ENCODE measurements around the gene ADD2.

ADD2 gene

DNA sequence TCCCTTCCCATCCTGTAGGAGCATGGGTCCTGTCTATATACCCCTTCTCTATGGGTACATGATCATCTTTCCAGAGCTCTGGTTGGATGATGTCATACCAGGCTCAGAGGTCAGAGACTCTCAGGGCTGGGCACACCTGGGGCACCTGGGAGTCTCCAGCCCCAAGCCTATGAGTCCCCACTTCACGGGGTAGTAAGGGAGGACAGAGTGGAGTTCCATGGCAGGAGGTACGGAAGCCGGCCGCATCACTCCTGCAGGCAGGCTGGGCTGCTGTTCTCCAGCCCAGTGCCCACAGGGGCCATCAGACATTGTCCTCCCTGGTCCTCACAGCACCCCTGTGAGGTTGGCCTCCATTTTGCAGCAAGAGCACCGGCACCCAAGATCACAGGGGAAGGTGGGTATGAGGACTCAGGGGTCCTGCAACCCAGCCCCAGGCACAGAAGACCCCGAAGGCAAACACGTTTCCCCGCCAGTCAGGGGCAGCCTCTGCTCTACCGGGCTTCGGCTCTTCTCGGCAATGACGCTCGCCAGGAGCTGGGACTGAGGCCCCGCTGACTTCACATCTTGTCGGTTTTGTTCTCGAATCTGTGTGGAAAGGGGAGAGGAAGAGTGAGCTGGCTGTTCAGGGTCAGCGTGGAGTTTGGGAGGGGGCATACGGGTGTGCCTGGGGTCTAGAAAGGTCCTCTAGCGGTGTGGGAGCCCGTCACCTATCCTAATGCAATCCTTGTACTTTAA lies 91.5 kb downstream of the ADD2 start:
- DNase-seq: no peak

DNA sequence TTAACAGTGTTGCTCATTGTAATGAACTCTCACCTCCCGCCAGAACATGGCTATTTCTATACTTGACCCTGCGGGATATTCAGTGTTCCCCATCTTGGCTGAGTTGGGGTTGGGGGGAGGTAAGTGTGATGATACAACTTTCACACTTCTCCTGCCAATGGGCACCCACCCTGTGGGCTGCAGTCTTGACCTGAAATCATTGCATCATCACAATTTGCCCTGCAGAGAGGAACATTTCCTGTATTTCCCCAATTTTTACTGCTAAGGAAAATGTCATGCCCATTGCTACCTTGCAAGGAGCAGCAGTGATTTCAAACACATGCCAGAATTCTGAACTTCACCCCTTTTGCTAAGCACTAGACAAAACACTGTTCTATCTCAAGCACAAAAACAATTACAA lies 92.1 kb downstream of the ADD2 start:
- DNase-seq: no peak

DNA sequence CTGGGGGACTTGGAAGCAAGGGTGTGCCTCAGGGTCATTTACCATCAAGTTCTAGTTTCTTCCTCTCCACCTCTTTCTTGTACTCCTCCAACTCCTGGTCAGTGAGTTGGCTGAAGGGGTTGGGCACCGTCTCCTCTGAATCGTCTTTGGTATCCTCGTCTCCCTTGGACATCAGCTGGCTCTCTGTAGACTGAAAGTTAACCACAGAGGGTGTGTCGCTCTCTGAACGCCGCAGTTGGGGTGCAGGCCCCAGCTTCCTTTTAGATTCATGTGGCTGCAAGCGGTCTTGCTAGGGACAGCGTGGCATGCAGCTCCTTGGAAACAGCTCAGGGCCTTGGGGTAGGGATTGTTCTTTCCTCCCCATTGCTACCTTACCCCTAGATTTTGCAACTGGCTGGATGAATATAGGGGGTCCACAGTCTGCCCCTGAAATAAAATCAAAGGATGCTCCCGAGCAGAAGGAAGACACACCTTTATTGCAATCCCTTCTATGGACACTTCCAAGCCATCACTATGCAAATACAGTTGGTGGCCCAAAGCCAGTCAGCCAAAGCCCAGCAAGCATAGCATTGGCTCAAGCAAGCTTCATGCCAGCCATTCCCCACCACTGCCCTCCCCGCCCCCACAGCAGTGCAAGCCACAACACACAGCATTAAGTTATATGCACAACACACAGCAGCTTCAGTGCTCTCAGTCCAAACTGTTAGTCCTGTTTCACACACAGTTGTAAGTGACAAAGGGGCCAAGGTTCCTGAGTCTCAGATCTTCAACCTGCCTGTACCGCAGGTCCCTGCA lies 93.2 kb downstream of the ADD2 start:
- DNase-seq: no peak

DNA sequence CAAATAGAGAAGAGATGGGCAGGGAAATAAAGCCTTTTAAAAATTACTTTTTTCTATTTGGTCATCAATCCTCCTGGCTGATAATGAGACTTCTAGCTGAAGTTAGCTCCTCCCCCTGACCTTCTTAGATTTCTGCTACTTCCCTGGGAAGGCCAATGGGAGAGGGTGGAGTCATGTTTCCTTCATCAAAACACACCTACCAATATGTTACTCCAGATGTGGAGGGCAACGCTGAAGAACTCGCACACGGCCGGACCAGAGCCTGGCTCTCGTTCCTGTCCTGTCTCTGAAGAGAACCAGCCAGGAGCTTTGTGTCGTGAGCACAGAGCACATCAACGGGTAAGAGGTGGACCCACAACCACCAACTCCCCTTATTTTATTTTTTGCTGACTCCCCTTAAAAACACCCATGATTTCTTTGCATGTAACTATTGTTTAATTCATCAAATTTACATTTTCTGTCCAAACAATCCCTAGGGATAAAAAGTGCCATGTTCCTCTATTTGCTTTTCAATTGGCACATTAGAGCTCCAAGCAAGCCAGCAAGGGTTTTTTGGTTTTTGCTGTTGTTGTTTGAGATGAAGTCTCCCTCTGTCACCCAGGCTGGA lies 94.9 kb downstream of the ADD2 start:
- no peak for DNase-seq

DNA sequence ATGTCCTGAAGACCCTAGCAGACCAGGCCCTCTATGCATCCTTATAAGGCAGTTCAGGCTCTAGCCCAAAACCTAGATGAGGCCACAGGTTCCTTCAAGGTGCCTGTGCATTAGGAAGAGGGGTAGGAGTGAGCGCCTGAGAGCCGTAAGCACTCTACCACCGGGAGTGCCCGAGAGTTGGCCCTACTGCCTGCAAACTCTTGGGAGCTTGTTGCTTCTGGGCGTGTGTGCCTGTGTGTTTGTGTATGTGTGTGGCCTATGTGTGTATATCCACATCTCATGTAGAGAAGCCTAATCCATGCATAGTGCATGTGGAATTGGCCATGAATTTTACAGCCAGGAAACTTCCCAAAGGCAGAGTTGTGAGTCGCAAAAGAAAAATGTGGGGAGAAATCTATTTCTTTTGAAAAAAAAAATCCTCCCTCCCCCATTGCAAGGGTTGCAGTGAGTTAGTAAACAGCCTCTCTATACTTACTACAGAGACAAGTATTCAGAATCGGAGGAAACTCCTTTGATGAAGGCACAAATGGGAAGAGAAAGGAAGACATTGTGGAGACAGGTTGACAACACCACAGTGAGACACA lies 96.8 kb downstream of the ADD2 start:
- DNase-seq: no peak

DNA sequence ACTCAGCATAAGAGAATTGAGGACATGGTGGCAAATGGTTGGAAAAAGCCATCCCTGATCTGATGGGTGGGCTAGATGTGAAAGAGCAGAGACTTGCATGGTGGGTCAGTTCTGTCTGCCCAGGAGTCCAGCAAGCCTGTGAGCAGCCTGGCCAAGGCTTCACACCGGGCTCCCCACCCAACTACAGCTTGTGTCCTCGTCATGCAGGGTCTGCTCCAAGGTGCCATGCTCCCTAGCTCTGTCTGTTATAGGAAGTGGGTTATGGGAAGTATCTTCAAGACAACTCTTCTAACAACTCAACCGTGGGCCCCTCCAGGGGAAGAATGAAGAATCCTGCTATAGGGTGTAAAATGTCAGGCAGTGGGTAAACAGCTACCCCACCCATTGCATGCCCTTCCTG lies 97.4 kb downstream of the ADD2 start:
- no peak for DNase-seq

DNA sequence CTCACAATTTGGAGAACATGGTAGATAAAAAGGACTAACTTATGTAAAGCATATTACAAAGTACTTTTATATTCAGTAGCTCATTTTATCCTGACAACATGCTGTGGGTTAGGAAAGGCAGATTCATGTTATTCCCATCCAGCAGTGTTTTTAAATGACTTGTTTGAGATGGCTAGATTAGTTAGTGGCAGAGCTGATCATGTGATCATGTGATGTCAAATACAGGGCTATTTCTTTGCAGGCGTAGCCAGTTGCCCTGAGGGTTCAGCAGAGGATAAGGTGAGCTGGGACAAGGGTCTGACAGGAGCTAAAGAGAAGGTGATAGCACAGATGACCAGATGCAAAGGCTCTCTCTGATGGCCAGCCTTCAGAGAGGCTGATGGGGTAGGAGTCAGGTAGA lies 97.8 kb downstream of the ADD2 start:
- no peak for DNase-seq

DNA sequence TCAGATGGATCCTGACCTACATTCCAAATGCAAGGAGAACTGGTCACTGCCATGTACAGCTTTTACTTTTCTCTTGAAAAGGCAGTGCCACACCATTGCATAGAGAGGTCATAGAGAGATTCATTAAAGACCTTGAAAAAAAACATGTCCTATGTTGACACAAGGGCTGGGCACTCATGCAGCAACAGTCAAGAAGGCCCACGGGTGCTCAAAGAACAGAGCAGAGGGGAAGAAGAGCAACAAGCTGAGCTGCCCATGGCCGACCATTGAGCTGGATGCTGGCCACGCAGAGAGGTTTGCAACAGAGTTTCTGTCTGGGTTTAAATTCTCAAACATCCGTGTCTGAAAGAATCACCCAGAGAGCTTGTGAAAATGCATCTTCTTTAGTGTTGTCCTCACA lies 99.1 kb downstream of the ADD2 start:
- DNase-seq: no peak

DNA sequence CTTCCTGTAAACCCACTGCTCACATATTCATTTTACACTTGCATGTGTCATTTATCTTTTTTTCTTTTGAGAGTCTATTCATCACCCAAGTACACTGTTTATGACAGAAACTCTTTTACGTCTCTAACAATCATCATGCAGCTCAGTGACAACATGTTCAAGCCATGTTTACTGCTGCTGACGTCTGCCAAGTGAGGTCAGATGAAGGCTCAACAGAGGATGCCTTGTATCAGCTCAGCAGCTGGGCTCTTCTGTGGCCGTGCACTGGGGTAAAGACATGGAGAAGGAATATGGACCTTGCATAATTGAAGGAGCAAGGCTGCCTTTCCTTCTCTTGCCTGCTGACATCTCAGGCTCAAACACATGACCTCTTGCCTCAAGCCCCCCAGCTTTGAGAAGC lies 99.6 kb downstream of the ADD2 start:
- peak in 23 of 58 donors; percentile 4 to 60 (median 26) for DNase-seq

DNA sequence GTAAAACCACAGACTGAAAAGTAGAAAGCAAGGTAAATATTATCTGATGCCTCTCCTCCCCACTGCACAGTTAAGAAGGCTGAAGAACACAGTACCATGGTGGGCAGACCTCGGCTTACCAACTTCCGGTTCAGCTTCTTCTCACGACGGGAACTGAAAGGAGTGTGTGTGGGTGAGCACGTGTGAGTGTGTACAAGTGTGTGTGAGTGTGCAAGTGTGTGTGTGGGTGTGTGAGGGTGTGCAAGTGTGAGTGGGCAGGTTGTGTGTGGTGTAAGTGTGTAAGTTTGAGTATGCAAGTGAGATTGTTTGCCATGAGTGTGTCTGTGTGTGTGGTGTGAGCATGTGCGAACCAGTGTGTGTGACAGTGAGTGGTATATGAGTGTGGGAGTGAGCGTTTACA lies 103.5 kb downstream of the ADD2 start:
- no peak for DNase-seq

DNA sequence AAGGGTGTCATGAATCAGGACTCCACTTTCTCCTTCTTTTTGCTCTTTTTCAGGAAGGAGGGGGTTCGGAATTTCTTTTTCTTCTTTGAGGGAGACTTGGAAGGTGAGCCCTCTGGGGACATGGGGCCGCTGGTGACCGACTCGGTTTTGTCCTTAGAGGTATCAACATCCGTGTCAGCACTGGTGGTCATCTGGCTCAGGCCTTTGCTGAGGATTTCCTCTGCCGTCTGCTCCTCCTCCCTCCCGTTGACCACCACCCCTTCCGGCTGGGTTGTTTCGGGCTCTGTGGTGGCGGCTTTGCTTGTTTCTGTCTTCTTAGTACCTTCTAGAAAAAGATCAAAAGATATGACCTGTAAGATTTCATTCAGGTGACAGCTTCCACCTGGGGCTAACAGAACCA lies 104.6 kb downstream of the ADD2 start:
- no peak for DNase-seq

DNA sequence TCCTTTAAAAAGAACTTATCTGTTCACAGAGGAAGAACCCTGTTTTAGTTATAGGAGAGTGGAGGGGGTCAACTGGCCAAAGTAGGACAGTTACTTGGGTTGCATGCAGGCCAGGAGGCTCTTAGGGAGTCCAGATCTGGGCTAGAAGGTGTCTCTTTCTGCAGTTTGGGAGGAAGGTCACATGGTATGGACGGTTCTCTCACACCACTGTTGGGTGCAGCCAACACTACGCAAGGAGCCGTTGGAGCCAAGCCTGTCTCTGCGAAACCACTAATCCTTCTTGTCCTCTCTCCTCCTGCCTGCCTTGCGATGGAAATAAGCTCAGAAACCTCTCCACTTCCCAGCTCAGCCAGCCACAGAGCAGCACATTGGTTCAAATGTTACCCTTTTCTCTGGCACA lies 108.4 kb downstream of the ADD2 start:
- DNase-seq: no peak

DNA sequence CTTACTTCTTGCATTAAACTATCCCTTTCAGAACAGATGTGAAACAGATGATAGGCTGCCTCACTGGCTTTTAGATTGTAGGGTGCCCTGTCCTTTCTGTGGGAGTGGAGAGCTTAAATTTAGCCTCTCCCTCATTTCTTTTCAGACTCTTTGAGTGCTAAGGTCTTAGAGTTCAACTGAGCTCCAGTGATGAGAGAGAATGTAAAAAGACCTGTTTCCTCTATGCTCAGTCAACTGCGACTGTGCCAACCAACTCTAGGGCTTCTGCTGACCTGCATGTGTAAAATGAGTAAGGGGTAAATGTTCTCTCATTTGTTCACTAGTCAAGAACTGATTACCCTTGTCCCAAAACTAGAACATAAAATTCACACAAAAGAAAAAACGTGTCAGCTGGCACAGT lies 109.5 kb downstream of the ADD2 start:
- no peak for DNase-seq

DNA sequence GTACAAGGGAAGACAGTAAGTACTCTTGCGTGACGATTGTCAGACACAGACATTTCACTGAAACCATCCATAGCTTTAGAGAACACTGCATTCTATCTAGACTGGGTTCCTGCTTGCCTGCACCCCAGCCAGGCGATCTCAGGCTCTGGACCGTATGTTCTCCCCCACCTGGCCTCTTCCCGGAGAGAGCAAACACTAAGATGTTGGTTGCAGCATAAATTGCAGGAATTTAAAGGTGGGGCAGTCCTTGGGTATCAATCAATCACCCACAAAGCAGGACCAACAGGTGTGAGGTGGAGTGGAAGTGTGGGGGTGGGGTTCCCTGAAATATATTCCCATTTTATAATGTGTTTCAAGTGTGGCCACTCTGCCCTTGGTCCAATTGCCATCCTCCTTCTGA lies 110.8 kb downstream of the ADD2 start:
- DNase-seq: no peak

DNA sequence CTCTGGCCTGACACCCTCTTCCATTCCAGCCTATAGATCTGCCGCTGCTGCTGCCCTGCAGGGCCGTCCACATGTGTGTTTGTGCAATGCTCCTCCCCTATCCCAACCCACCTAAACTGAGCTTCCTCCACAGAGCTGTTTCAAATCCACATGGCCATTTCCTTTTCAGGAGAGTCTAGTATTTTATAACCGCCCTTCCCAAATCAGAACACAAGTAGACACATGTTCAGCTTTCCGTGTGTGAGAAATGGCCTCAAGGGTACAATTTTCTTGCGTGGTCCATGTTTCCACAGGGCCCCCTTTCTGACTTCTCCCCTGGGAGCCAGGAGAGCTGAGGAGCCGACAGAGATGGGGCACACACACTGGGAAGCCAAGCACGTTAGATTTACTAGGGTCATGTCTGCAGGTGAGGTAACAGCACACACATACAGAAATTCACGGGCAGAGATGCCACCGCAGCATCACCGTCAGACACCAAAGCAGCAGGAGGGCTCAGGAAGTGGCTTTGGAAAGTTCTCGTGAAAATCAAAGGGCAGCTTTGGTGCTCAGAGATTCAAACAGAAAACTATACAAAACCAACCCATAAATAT lies 111.5 kb downstream of the ADD2 start:
- no peak for DNase-seq

DNA sequence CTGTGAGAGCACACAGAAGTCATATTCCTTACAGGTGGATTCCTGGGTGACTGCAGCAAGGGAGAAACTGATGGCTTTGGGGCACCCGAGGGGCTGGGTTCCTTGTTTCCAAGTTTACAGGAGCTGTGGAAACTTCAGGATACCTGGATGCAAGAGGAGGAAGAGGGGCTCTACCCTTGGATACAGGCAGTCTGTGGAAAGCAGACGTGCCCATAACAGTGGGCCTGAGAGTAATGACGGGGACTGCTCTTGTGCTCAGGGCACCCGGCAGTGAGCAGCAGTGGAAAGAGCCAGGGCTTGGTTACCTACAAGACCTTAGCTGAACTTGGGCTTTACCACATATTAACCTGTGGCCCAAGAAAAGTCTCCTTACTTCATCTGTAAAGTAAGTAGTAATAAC lies 112.2 kb downstream of the ADD2 start:
- DNase-seq: no peak

DNA sequence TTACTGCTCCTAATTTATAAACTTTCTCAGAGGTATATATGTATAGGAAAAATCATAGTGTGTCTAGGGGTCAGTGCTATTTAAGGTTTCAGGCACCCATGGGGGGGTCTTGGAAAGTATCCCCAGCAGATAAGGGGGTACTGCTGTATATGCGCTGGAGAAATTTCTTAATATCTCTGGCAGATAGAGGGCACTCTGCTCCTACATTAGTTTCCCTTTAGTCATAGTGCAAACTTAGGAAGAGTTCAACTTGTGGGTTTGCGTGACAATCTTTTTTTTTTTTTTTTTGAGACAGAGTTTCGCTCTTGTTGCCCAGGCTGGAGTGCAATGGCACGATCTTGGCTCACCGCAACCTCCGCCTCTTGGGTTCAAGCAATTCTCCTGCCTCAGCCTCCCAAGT lies 112.8 kb downstream of the ADD2 start:
- DNase-seq: peak in 2 of 58 donors; percentile 4 to 28

DNA sequence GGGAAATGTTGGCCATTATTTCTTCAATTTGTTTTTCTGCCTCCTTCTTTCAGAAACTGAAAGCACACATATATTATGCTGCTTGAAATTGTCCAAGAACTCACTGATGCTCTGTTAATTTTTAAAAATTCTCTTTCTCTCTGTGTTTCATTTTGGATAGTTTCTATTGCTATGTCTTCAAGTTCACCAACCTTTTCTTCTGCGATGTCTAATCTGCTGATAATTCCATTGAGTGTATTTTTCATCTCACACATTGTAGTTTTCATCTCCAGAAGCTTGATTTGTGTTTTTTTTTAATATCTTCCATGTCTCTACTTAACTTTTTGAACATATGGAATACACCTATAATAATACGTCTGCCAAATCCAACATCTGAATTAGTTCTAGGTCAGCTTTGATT lies 116.3 kb downstream of the ADD2 start:
- DNase-seq: no peak

DNA sequence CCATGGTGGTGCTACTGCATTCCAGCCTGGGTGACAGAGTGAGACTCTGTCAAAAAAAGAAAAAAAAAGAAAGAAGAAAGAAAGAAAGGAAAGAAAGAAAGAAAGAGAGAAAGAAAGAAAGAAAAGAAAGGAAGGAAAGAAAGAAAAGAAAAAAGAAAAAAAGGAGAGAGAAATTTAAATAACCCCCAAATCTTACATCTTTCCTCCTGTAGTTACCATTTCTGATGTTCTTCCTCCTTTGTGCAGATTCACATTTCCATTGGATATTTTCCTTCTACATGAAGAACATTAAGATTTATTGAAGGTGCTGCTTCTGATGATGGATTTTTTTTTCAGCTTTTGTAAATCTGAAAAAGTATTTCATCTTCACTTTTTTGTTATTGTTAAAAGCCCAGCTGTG lies 117.0 kb downstream of the ADD2 start:
- no peak for DNase-seq

DNA sequence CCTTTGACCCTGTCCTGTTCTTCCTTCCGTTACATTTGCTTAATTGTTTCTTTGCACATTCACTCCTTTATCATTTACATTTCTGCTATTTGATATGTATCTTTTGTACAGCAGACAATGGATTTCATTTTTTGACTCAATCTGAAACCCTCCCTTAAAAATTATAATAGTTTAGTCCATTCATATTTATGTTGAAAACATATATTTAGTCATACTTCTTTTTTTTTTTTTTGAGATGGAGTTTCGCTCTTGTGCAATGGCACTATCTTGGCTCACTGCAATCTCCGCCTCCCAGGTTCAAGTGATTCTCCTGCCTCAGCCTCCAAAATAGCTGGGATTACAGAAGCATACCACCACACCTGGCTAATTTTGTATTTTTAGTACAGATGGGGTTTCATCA lies 119.0 kb downstream of the ADD2 start:
- no peak for DNase-seq

DNA sequence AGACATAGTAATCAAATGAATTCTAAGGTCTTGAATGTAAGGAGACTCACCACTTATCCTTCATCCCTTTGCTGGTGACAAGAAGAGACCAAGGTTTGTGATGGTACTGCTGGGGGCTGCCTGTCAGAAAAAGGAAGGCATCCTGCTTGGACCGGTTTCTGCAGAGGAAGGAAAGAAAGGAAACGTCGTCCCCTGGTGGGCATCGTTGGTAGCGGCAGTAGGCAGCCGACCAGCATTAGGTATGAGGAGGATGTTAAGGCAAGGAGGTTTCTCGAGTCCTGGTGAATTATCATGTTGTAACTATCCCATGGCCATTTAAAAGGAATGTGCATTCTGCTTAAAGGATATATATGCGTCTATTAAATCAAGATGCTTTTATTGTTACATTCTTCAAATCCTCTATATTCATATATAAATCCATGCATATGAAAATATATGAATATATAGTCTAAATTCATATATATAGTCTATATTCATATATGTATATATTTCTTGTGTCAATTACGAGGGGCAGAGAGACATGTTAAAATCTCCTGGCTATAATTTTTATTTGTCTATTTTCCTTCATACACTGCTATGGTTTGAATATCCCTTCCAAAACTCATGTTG lies 120.0 kb downstream of the ADD2 start:
- DNase-seq: peak in 45 of 58 donors; percentile 7 to 78 (median 33)
